ENCODE data around the gene DGKA. TPM values are rescaled to one million over a fixed set of nuclear protein-coding genes. Genes with fewer than 3 reads are reported as not detected.

The DGKA gene
- total and polyA plus RNA-seq, 2 experiments from 2014 or later, result 16.1 to 24.6 TPM

GRCh38 chr12:55965941-55966407 lies 35.0 kb downstream of the DGKA start, which contains the start of gene PMEL:
Gene PMEL, minus strand, starts transcription at chr12:55966042. Its CDS starts 31 bp downstream, at chr12:55966011.
- peaks cover 4% of the 10 kb centered on the region for H3K27me3 Mint-ChIP-seq (ENCODE audit: insufficient read depth, low read depth, poor library complexity)
- Histone ChIP-seq H3K27ac (ENCODE audit: low read depth) (peak within 1 kb of the TSS; percentile 90), H2AFZ (peak within 1 kb of the TSS; percentile 82), H3K4me1 (ENCODE audit: insufficient read depth) (peaks cover 17% of the 10 kb centered on the region; the same call in 1 of the 2 replicates), H3K9me2 (ENCODE audit: insufficient read depth) (no peaks in the 10 kb centered on the region), H3K36me3 (ENCODE audit: insufficient read depth) (0 out of 2 replicates have a peak, but pooled peaks cover 9% of the 10 kb centered on the region), H3K27me3 (ENCODE audit: insufficient read depth) (no peaks in the 10 kb centered on the region), H3K4me3 (peak within 1 kb of the TSS; percentile 91), H3K79me2 (replicated peaks; ENCODE audit: insufficient read depth) (peaks cover 31% of the 10 kb centered on the region), H3K4me2 (peak within 1 kb of the TSS; percentile 88), H3F3A (replicated peaks; ENCODE audit: low read depth) (no peaks in the 10 kb centered on the region), H4K20me1 (replicated peaks; ENCODE audit: insufficient read depth) (0 out of 2 replicates have a peak, but pooled peaks cover 3% of the 10 kb centered on the region)
- peaks cover 22% of the 10 kb centered on the region for H3K4me1 Mint-ChIP-seq
- peak; percentile 78 for ATAC-seq
- peak; percentile 80 for DNase-seq (ENCODE audit: low spot score)
- H3K36me3 Mint-ChIP-seq (ENCODE audit: low read depth), result peaks cover 23% of the 10 kb centered on the region
- peak; percentile 83 for TF ChIP-seq POLR2AphosphoS5 (IDR thresholded peaks at IDR 0.05; ENCODE audit: low read depth)
- no peak for TF ChIP-seq ZNF462 (CRISPR knock-in tag; IDR thresholded peaks at IDR 0.05)
- TF ChIP-seq, protein P1, sequence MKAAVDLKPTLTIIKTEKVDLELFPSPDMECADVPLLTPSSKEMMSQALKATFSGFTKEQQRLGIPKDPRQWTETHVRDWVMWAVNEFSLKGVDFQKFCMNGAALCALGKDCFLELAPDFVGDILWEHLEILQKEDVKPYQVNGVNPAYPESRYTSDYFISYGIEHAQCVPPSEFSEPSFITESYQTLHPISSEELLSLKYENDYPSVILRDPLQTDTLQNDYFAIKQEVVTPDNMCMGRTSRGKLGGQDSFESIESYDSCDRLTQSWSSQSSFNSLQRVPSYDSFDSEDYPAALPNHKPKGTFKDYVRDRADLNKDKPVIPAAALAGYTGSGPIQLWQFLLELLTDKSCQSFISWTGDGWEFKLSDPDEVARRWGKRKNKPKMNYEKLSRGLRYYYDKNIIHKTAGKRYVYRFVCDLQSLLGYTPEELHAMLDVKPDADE (IDR thresholded peaks at IDR 0.05), result no peak
- no peaks in the 10 kb centered on the region for H3K9me3 Mint-ChIP-seq
- peak within 1 kb of the TSS; percentile 83 for H3K27ac Mint-ChIP-seq
- H3K4me3 Mint-ChIP-seq, result peak within 1 kb of the TSS; percentile 100

Measured in GM23338 (cell line).